HG03064 (cell line): ENCODE measurements around the gene KCNT2.
"Not testable (repeated sequence)": the region's sequence is repeated elsewhere in the genome, so short reads cannot be mapped to it uniquely, and the experiment has no call there.

Experiments
- ATAC-seq: cut with Tn5 transposase; IDR thresholded peaks from one replicate; pipeline ENCODE4 v1.9.1; 2021; ENCODE audit warnings: low read depth; ENCODE audit not compliant: unreplicated experiment

KCNT2 gene

DNA sequence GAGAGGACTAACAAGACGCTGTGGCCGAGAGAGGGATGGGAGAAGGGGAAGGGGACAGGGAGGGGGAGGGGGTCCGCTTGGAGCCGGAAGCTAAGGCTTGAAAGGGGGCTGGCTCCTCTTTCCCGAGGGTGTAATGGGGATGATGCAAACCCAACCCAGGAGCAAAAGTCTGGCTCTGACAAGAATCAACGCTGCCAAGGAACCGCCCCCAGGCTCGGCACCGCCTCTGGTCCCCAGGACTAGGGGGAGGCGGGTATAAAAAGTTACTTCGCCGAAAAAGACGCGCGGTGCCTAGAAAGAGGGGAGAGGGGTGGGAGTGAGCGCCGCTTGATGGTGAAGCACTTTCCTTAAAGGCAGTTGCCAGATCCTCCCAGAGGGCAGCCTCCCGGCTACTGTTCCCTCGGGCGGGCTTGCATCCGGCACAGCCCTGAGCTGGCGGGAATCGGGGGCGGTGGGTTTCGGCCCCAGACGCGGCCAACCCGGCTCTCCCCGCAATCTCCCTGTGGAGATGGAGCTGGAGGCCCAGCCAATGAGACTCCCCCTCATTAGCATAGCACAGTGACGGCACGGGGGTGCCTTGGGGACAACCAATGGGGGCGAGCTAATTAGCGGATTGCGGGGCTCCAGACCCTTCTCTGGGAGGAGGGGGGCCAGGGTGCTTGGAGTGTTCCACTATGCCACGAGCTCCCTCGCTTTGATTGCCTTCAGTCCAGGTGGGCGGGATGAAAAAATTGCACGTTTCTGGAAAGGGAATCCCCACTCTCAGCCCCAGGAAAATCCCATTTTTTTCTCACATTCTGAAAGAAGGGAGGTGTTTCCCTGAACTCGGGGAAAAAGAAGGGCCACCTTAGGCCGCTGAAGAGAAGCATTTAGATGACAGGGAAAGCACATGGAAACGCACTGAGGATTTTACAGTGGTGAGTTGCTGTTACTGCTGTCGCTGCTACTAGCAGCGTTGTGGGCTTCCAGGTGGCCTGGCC, at the start of gene KCNT2:
TSS of gene KCNT2 (minus strand) at position 51 of the 980 bp plus-strand sequence. CDS start 131 bp downstream, outside the sequence.
- ATAC-seq = no peak

GRCh38 chr1:196655494-196655893, 47.3 kb upstream of the KCNT2 start:
- no peak for ATAC-seq

DNA sequence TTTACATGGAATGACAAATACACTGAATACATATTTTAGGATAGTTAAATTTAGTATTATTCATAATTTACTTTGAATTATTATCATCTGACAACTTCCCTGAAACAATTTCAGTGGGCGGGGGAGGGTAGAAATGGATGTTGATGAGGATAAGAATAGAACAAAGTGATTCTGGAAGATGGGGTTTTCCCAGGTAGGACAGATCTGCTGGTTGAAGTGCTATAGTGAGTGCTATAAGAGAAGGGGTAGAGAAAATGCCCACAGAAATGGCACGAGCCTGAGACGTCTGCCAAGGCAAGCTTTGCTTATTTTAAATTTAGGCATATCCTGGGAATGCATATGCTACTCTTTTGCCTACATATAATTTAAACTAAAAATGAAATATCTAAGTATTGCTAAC, 46.8 kb upstream of the KCNT2 start:
- ATAC-seq = no peak

- no peak for ATAC-seq
Observed at GRCh38 chr1:196654271-196654670, 46.0 kb upstream of the KCNT2 start.

DNA sequence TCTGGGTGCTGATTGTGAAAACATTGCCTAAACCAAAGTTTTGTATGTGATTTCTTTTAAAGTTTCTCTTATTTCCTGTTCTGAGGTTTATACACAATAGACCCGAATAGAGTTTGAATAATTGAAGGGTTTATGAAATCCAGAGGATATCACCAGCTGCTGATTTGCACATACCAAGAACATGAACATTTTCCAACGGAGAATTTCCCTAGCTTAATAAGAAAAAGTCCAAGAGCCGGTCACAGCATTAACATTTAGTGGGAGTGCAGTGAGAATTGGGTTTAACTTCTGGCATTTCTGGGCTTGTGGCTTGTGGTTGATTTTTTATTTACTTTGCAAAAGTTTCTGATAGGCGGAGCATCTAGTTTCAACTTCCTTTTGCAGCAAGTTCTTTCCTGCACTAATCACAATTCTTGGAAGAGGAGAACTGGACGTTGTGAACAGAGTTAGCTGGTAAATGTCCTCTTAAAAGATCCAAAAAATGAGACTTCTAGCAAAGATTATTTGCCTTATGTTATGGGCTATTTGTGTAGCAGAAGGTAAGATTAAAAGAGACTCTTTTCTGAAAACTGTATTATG, 43.5 kb upstream of the KCNT2 start, which contains the start of gene CFH:
TSS of gene CFH (plus strand) at position 407 of the 579 bp plus-strand sequence. CDS start at position 482, 75 bp downstream.
- no peak for ATAC-seq

DNA sequence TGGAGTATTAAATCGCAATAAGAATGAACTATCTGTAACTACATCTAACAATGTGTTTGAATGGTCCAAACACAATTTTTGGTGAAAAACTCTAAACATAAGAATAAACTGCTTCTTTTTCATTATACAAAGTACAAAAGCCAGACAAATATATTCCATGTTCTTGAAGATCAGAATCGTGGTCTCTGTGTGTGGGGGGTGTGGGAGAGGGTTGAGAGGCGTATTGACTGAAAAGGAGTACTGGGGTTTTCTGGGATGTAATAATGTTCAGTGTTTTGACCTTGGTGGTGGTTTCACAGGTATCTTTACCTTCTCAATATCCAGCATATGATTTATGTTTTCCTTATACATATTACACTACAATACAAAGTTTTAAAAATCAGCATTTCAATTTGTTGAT, 42.8 kb upstream of the KCNT2 start:
- no peak for ATAC-seq

GRCh38 chr1:196650403-196650802, 42.2 kb upstream of the KCNT2 start:
- no peak for ATAC-seq

DNA sequence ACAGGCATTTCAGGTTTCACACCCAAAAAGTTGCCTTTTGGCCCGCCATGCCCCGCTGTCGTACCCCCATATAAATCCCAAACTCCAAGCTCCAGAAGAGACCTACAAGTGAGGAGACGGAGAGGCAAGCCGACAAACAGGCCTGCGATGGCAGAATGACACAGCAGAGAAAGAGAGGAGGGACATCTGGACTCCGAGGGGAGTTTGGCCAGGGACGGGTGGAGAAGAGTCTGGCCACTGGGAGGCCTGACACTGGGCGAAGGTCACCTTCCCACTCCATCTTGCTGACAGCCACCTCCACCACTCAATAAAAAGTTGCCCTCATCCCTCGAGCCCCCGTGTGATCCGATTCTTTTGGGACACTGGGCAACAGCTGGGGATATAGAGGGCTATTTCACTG, 41.8 kb upstream of the KCNT2 start:
- ATAC-seq = no peak

- no peak for ATAC-seq
Observed at GRCh38 chr1:196640976-196641375, 32.7 kb upstream of the KCNT2 start.

GRCh38 chr1:196639291-196639690, 31.1 kb upstream of the KCNT2 start:
- not testable (repeated sequence) for ATAC-seq

DNA sequence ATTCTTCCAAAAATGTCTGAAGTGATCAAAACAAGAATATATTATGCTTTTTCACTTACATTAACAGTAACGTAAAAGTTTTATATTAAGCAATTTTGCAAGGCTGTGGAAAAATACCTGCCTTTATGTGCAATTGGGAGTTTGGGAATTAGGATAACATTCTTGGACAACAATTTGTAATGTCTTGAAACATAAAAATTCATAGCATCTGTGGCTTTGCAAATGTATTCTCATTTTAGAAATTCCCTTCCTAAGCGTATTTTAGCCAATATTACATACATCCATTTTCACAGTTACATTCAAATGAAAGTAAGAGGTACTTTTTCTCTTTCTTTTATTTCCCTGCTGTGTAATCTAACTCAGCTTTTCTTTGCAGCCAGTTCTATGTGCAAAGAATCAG, 30.2 kb upstream of the KCNT2 start:
- no peak for ATAC-seq

- no peak for ATAC-seq
Observed at GRCh38 chr1:196637606-196638005, 29.4 kb upstream of the KCNT2 start.

DNA sequence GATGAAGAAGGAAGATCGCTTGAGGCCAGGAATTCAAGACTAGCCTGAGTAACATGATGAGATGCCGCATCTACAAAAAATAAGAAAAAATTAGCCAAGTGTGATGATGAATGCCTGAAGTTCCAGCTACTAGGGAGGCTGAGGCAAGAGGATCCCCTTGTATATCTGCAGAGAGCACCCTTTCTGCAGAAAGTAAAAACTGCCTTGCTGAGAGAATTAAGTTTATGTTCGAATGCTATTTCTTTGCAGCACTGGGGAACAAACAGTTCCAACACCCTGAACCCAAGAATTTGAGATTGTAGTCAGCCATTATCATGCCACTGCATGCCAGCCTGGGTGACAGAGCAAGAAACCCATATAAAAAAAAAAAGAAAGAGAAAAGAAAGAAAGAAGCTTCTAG, 20.6 kb upstream of the KCNT2 start:
- ATAC-seq = no peak

DNA sequence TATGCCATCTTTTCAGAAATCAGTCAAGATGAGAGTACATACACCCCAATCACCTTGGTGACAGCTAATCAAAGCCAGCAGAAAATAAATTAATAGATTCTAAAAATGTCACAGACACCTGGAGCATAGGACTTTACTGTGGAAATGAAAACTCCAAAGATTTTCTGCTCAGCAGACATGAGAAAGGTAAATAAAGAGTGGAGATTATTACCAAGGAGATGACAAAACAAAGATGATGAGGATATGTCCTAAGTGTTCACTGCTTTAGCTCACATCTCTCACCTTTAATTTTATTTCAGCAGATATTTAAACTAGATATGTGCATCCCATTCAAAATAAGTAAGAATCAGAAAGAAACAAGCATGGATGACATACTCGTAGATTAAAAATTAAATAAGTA, 14.8 kb upstream of the KCNT2 start:
- no peak for ATAC-seq

DNA sequence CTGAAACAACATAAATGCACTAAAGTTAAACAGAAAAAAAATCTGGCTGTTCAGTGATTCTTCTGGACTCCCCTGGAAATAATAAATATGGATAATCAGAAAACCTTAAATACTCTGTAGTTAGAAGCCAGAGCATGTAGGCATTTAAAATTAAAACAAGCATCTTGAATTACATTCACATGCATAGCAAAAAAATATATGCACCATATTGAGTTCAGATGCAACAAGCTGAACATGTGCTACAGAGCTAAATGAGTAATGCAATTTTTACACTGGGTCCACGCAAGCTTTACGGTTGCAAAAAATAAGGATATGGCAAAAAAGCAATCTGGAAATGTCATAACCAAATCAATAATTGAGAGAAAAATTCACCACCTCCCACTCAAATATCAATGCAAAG, 11.5 kb upstream of the KCNT2 start:
- ATAC-seq = no peak

GRCh38 chr1:196611873-196612272, 3.6 kb upstream of the KCNT2 start:
- no peak for ATAC-seq

DNA sequence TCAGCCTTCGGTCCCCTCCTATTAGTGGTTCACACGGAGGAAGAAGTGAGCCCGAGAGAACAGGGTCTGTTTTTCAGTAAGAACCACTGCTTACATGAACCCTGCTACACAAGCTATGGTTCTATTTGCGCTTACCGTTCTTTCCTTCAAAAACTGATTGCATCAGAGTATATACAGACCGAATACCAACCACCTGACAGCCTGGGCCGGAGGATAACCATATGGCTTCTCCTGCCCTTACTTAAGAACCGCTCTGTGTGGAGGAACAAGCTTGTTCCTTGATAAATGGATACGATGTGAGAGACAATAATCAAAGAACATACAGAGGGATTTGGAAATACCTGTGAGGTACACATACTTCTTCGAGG, 1.1 kb upstream of the KCNT2 start:
- no peak for ATAC-seq

GRCh38 chr1:196607981-196608380, 259 bp downstream of the KCNT2 start:
- ATAC-seq = no peak

- ATAC-seq = no peak
Observed at GRCh38 chr1:196603651-196604050, 4.6 kb downstream of the KCNT2 start.

- no peak for ATAC-seq
Observed at GRCh38 chr1:196598942-196599748, 9.1 kb downstream of the KCNT2 start.

GRCh38 chr1:196594700-196595099, 13.5 kb downstream of the KCNT2 start:
- no peak for ATAC-seq
